ENCODE data around the gene PIANP.
"Not testable (repeated sequence)": the region's sequence is repeated elsewhere in the genome, so short reads cannot be mapped to it uniquely, and the experiment has no call there.

GRCh38 chr12:6743300-6743699 lies 42.7 kb upstream of the PIANP start:
- not testable (repeated sequence) for TF ChIP-seq CTCF, POLR2A (IDR thresholded peaks at IDR 0.05)
